ENCODE measurements around the gene LAMC1.

DNA sequence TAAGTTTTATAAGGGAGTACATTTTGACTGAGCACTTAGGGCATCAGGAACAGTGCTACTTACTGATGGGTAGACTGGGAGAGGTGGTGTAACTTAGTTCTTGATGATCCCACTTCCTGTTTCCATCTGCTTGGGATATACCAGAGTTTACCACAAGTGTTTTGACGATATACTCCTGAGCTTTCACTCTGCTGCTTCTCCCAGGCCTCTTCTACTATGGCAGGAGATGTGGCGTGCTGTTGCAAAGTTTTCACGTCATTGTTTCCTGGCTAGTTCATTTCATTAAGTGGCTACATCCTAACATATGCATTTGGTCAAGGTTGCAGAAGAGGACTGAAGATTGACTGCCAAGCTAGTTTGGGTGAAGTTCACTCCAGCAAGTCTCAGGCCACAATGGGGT is 121.5 kb downstream of the LAMC1 start:
- TF ChIP-seq, protein P1, sequence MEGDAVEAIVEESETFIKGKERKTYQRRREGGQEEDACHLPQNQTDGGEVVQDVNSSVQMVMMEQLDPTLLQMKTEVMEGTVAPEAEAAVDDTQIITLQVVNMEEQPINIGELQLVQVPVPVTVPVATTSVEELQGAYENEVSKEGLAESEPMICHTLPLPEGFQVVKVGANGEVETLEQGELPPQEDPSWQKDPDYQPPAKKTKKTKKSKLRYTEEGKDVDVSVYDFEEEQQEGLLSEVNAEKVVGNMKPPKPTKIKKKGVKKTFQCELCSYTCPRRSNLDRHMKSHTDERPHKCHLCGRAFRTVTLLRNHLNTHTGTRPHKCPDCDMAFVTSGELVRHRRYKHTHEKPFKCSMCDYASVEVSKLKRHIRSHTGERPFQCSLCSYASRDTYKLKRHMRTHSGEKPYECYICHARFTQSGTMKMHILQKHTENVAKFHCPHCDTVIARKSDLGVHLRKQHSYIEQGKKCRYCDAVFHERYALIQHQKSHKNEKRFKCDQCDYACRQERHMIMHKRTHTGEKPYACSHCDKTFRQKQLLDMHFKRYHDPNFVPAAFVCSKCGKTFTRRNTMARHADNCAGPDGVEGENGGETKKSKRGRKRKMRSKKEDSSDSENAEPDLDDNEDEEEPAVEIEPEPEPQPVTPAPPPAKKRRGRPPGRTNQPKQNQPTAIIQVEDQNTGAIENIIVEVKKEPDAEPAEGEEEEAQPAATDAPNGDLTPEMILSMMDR (IDR thresholded peaks at IDR 0.05), result no peak
- TF ChIP-seq POLR2AphosphoS5 (IDR thresholded peaks at IDR 0.05), result no peak
